HepG2 (cell line): Measurements from ENCODE around the gene NDOR1. TPM values are rescaled to one million over a fixed set of nuclear protein-coding genes. Genes with fewer than 3 reads are reported as not detected.

ENCODE experiments used
- AHR ChIP-seq: IDR thresholded peaks from 2 replicates; pipeline ENCODE4 v1.6.1; 2018; ENCODE audit warnings: missing genetic modification reagents, missing compliant biosample characterization
- ATF7 ChIP-seq, 2 experiments: fragments of 450-650 bp in 1 of 2; sonication (generic) in 1 of 2; formaldehyde crosslinking in 1 of 2; IDR thresholded peaks; 2 replicates each; pipeline versions ENCODE4 v1.4.0 to v1.6.1; 2016 to 2020; ENCODE audit warnings: antibody characterized with exemption in 1 of 2, mild to moderate bottlenecking in 1 of 2, missing genetic modification reagents in 1 of 2
- DNMT1 ChIP-seq: sonication (generic); formaldehyde crosslinking; IDR thresholded peaks from 2 replicates; pipeline ENCODE4 v1.5.1; 2020; ENCODE audit warnings: mild to moderate bottlenecking, missing genetic modification reagents
- DRAP1 ChIP-seq: IDR thresholded peaks from 2 replicates; pipeline ENCODE4 v1.6.1; 2016; ENCODE audit warnings: missing genetic modification reagents, missing compliant biosample characterization
- E2F1 ChIP-seq: sonication (generic); formaldehyde crosslinking; IDR thresholded peaks from 2 replicates; pipeline ENCODE4 v1.5.0; 2020; ENCODE audit warnings: missing genetic modification reagents
- GPN1 ChIP-seq: sonication (generic); formaldehyde crosslinking; IDR thresholded peaks from 2 replicates; pipeline ENCODE4 v1.5.1; 2020; ENCODE audit warnings: missing genetic modification reagents, borderline replicate concordance
- GTF3A ChIP-seq: sonication (generic); formaldehyde crosslinking; conservative IDR thresholded peaks from 2 replicates; pipeline ENCODE4 v1.4.0; 2020; ENCODE audit warnings: mild to moderate bottlenecking, missing genetic modification reagents
- HES4 ChIP-seq: sonication (generic); formaldehyde crosslinking; IDR thresholded peaks from 2 replicates; pipeline ENCODE4 v1.9.0; 2021; ENCODE audit warnings: mild to moderate bottlenecking, missing genetic modification reagents, borderline replicate concordance
- PHF21A ChIP-seq: sonication (generic); formaldehyde crosslinking; IDR thresholded peaks from 2 replicates; pipeline ENCODE4 v1.5.0; 2020; ENCODE audit warnings: mild to moderate bottlenecking, missing genetic modification reagents
- PRDM15 ChIP-seq: sonication (generic); formaldehyde crosslinking; IDR thresholded peaks from 2 replicates; pipeline ENCODE4 v1.4.0; 2020; ENCODE audit warnings: missing genetic modification reagents
- PRMT3 ChIP-seq: sonication (generic); formaldehyde crosslinking; IDR thresholded peaks from 2 replicates; pipeline ENCODE4 v1.8.1; 2022; ENCODE audit warnings: low read depth, mild to moderate bottlenecking, moderate library complexity, missing genetic modification reagents, borderline replicate concordance
- RCOR2 ChIP-seq: IDR thresholded peaks from 2 replicates; pipeline ENCODE4 v1.6.1; 2016; ENCODE audit warnings: missing biosample characterization, missing genetic modification reagents
- REL ChIP-seq: sonication (generic); formaldehyde crosslinking; conservative IDR thresholded peaks from 2 replicates; pipeline ENCODE4 v1.8.0; 2022; ENCODE audit warnings: mild to moderate bottlenecking, missing genetic modification reagents, moderate library complexity
- SETDB1 ChIP-seq: sonication (generic); formaldehyde crosslinking; IDR thresholded peaks from 2 replicates; pipeline ENCODE4 v1.5.1; 2020; ENCODE audit warnings: missing genetic modification reagents, mild to moderate bottlenecking, borderline replicate concordance
- SRY ChIP-seq: sonication (generic); formaldehyde crosslinking; IDR thresholded peaks from 2 replicates; pipeline ENCODE4 v1.8.0; 2022; ENCODE audit warnings: mild to moderate bottlenecking, missing genetic modification reagents
- ZNF256 ChIP-seq: sonication (generic); formaldehyde crosslinking; conservative IDR thresholded peaks from 2 replicates; pipeline ENCODE4 v1.4.0; 2020; ENCODE audit warnings: missing genetic modification reagents
- ZNF264 ChIP-seq: sonication (generic); formaldehyde crosslinking; IDR thresholded peaks from 2 replicates; pipeline ENCODE4 v1.4.0; 2020; ENCODE audit warnings: missing genetic modification reagents
- ZNF276 ChIP-seq: sonication (generic); formaldehyde crosslinking; IDR thresholded peaks from 2 replicates; pipeline ENCODE4 v1.4.0; 2020; ENCODE audit warnings: mild to moderate bottlenecking, low read depth, missing genetic modification reagents
- ZNF350 ChIP-seq: sonication (generic); formaldehyde crosslinking; IDR thresholded peaks from 2 replicates; pipeline ENCODE4 v1.4.0; 2020; ENCODE audit warnings: mild to moderate bottlenecking, low read depth, missing genetic modification reagents, borderline replicate concordance
- ZNF557 ChIP-seq: sonication (generic); formaldehyde crosslinking; IDR thresholded peaks from 2 replicates; pipeline ENCODE4 v1.4.0; 2020; ENCODE audit warnings: missing genetic modification reagents
- ZNF841 ChIP-seq: sonication (generic); formaldehyde crosslinking; IDR thresholded peaks from 2 replicates; pipeline ENCODE4 v1.8.1; 2023; ENCODE audit warnings: missing genetic modification reagents, borderline replicate concordance
- ZSCAN21 ChIP-seq: sonication (generic); formaldehyde crosslinking; IDR thresholded peaks from 2 replicates; pipeline ENCODE4 v1.8.0; 2022; ENCODE audit warnings: mild to moderate bottlenecking, missing genetic modification reagents, moderate library complexity, borderline replicate concordance
- polyA plus RNA-seq, 8 experiments: library from polyadenylated mRNA; depleted of rRNA in 3 of 8; stranded (reverse) in 7 of 8; unstranded in 1 of 8; fragments of >200 nt; fragmentation: Illumina TruSeq in 4 of 8; extraction: Trizol in 4 of 8; gene quantifications; 2 replicates each; pipeline versions ENCODE4 v1.2.1 to v1.2.3, GENCODE V29; 2011 to 2016; ENCODE audit warnings: low read depth in 4 of 8, missing spikeins in 1 of 8, mixed read lengths in 1 of 8; ENCODE audit not compliant: insufficient read depth in 1 of 8
- total RNA-seq, 5 experiments: library from RNA; depleted of rRNA; stranded (reverse); fragments of >200 nt; fragmentation: Illumina TruSeq; extraction: Trizol; gene quantifications; 2 replicates each; pipeline ENCODE4 v1.2.3, GENCODE V29; 2016; ENCODE audit warnings: low read depth in 1 of 5

Gene NDOR1
- total and polyA plus RNA-seq, 2 of the 13 experiments (the other 11 are each of a cell fraction or from before 2014, with no cell fraction given) = 3.6 to 8.7 TPM

- TF ChIP-seq E2F1 (CRISPR knock-in tag) (no peak), ZSCAN21 (CRISPR knock-in tag) (peak; percentile 84; the same call in 1 of the 2 replicates), REL (peak; percentile 72; the same call in 1 of the 2 replicates), ZNF264 (CRISPR knock-in tag) (peak; percentile 87), ZNF350 (CRISPR knock-in tag) (peak; percentile 80), ZNF276 (CRISPR knock-in tag) (no peak), DNMT1 (CRISPR knock-in tag) (peak; percentile 47; the same call in 1 of the 2 replicates), DRAP1 (CRISPR knock-in tag) (peak; percentile 87), ZNF557 (CRISPR knock-in tag) (no peak), PRMT3 (no peak), PRDM15 (CRISPR knock-in tag) (peak; percentile 17; the same call in 1 of the 2 replicates), HES4 (CRISPR knock-in tag) (peak; percentile 84), GPN1 (CRISPR knock-in tag) (no peak), ZNF256 (no peak), RCOR2 (CRISPR knock-in tag) (0 out of 2 replicates have a peak, but pooled peaks have one; percentile 24), AHR (CRISPR knock-in tag) (0 out of 2 replicates have a peak, but pooled peaks have one; percentile 63), PHF21A (peak; percentile 89), GTF3A (no peak), ATF7 (IDR thresholded peaks at IDR 0.05) (no peak), ATF7 (CRISPR knock-in tag; IDR thresholded peaks at IDR 0.05) (no peak), SRY (peak; percentile 60; the same call in 1 of the 2 replicates), ZNF841 (no peak), SETDB1 (no peak)
These were observed 4.9 kb upstream of the NDOR1 start, which contains the start of gene TPRN (continued) for GRCh38 chr9:137200311-137201204.
